Mucosa of gallbladder (tissue), 1 donor: Measurements from ENCODE around the gene SLC9A7. TPM values are rescaled to one million over a fixed set of nuclear protein-coding genes. Genes with fewer than 3 reads are reported as not detected.

Experiments used
- DNase-seq: peaks from one replicate; pipeline ENCODE4 v3.0.0-alpha.2; 2020; ENCODE audit warnings: low spot score
- total RNA-seq: library from RNA; stranded (reverse); gene quantifications from one replicate; pipeline ENCODE4 v1.2.1, GENCODE V29; 2021
- donor health status: DM: no; HTN: no; CAD: no.

Gene SLC9A7
- total RNA-seq, 1 donor from 2014 or later, result 6.2 TPM

DNA sequence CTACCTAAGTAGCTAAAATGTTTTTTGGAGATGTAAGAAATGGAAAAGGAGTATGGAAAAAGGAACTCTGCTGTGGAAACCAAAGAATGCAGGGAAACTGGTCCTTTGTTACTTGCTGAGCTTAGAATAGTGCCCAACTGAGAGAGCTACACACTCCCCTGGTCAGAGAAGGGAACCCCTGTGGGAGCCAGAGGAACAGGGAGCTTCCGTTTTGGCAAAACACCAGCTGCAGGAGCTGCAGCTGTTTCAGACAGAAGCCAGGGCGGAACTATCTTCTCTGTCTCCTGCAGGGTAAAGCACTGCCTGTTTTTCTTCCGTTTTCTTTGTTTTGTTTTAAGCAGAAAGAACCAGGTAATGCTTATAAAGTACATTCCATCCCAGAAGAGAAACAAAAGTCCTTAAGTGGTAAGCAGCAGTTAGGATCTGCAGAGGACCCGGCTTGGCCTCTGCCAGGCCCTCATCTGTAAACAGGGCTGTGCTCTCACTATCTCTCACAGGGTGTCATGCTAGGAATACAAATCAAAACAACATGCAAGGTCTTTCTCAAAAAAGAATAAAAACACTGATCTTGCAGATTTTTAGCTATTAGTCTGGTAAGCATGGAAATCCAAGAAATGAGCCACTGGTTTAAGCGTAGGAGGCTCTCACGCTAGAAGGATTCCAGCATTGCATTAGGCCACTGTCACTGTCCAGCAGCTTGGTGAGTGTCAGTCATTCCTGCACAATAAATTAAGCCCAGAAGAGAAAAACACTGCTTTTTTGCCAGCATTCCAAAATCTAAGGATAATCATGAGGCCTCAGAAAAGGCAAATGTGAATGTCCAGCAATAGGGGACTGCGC is 109.3 kb downstream of the SLC9A7 start:
- DNase-seq, result peak; percentile 20

GRCh38 chrX:46648660-46649059 is 110.3 kb downstream of the SLC9A7 start:
- no peak for DNase-seq

- no peak for DNase-seq
These were observed 111.7 kb downstream of the SLC9A7 start for GRCh38 chrX:46647251-46647650.

DNA sequence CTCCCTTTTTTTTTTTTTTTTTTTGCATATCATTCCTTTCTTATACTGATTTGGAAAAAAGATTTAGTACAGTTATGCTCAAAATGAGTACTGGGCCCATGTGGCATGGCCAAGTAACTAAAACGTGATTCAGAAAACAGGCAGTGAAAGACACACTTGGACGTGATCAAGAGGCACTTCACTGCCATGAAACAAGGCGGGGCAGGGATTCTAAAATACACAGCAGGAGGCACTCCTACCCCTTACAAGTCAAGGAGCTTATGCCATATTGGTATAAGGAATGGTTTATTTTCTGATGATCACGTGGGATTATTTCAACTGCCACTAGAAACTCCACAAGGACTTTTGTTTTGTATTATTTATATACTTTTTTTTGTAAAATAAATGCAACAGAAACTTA is 113.3 kb downstream of the SLC9A7 start:
- no peak for DNase-seq

DNA sequence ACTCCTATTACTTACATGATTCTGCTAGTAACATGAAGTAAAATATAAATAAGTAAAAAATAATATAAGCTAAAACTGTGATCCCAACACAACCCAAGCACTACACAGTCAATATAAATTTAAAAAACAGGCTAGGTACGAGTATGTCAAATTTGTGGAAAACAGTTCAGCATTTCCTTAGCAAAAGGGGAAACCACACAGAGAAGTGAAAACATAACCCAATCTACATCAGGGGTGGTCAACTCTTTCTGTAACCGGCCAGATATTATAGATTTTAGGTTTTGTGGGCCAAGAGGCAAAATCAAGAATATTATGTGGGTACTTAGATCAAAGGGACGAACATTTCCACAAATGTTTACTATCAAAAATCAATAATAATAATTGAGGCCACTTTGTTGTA is 115.3 kb downstream of the SLC9A7 start:
- DNase-seq, result no peak

DNA sequence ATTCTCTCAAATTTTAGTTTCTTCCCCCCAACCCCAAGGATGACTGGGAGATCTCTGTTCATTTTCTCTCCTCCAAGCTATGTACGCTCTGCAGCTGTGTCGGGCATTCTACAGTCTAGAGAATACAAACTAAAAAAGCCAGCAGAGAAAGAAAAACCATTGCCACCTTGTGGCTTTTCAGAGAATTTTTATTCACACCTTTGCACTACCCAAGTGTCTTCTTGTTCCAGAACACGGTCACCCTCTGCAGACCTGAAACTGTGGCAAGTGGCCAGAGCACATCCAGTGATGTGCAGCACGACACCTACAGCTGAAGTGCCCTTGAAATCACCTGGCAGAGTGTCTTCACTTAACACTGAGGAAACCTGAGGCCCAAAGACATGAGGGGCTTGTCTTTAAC is 116.8 kb downstream of the SLC9A7 start:
- DNase-seq, result no peak

DNA sequence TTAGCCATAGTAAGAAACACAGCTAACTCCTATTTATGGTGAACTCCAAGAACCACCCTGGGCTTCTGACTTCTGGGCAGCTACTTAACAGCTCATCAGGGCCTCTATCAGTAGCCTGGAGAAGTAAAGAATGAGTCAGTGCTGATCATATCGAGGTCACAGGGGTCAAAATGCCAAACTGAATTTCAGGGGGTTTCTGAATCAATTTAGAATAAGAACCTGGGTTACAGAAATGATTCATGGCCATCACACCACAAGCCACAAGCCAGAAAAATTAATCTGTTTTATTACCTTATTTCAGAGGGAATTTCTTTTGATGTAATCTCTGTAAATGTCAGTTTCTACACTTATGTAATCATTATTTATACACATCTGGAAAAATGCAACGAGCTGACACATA is 121.0 kb downstream of the SLC9A7 start:
- no peak for DNase-seq

- no peak for DNase-seq
These were observed 122.7 kb downstream of the SLC9A7 start for GRCh38 chrX:46636223-46636622.

- no peak for DNase-seq
These were observed 123.7 kb downstream of the SLC9A7 start for GRCh38 chrX:46635186-46635585.

- DNase-seq, result no peak
These were observed 124.3 kb downstream of the SLC9A7 start for GRCh38 chrX:46634577-46634976.

GRCh38 chrX:46630141-46630540 is 128.8 kb downstream of the SLC9A7 start:
- no peak for DNase-seq

GRCh38 chrX:46628460-46629371 is 130.2 kb downstream of the SLC9A7 start:
- DNase-seq, result peak; percentile 13

DNA sequence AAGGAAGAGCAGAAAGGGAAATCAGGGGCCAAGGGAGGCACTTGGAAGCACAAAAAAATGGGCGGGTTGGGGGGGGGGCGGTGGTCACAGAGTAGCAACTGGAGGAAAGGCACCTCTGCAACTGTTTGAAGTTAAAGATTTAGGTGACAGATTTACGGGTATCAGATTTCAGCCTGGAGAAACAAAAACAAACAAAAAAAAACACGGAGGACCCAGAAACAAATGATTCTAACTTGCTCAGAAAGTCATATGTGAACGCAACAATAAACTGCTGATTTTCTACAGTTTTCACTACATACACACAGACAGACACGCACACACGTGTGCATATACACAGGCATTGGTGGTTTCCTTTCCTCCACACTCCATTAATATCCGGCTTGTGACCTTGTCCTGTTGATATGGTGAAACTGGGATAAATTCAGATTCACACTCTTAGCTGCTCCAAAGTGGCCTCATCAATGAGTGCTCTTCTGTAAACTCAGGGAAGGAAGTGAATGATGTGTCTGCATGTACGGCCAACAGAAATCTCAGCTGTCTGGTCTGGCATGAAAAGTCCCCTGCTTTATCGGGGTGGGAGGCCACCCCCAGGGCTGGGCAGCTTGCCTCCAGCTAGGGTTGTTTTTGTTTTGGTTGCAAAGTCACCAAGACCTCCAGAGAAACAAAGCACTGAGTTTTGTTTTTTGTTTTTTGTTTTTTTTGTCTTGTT is 131.1 kb downstream of the SLC9A7 start:
- no peak for DNase-seq

GRCh38 chrX:46627062-46627461 is 131.9 kb downstream of the SLC9A7 start:
- DNase-seq, result no peak

- no peak for DNase-seq
These were observed 132.4 kb downstream of the SLC9A7 start for GRCh38 chrX:46626566-46626965.

DNA sequence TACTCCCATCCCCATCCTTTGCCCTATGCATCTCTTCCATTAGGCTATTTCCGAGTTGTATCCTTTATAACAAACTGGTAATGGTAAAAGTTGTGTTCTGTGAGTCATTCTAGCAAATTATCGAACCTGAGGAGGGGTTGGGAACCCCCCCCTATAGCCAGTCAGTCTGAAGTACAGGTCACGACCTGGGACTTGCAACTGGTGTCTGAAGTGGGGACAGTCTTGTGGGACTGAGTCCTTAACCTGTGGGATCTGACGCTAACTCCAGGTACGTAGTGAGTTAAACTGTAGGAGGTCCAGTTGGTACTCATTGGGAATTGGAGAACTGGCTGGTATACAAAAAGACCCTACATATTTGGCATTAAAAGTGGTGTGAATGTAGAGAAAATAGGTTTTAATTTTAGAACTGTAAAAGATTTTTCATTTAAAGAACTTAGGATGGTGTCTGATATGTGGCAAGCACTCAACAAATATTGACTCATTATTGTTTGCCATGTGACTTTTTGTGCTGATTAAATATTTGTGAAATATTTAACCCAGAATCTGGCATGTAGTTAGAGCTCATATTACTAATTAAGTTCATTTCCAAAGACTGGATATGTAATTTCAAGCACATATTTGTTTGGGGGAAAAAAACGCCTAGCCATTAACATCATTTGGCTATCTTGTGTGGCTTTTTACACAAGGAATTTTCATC is 134.7 kb downstream of the SLC9A7 start:
- DNase-seq, result no peak

GRCh38 chrX:46621572-46621971 is 137.3 kb downstream of the SLC9A7 start:
- no peak for DNase-seq

DNA sequence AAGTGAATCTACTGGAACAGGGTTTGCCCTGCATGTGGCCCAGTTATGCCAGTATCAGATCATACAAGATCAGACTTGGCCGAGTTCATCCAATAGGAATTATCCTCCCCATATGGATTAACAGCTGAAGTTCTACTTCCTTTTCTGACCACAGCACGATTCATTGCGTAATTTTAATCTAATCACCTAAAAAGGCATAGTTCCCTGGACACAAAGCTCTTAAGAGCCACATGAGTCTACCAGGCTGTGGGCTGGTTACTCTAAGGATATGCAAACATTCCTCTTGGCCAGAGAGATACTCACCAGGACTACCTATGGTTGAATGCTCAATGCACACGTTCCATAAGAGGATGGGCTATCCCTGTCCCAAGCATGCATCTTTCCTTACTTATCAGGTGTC is 138.4 kb downstream of the SLC9A7 start:
- no peak for DNase-seq

DNA sequence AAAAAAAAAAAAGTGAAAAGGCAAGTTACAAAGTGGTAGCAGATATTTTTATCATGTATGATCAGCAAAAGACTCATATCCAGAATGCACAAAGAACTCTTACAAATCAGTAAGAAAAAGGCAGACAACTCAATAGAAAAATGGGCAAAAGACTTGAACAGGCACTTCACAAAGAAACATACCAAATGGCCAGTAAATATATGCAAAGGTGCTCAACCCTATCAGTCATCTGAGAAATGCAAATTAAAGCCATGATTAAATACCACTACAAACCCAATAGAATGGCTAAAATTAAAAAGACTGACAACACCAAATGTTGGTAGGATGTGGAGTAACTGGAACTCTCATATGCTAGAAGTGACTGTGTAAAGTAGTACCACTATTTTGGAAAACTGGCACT is 140.0 kb downstream of the SLC9A7 start:
- no peak for DNase-seq

- no peak for DNase-seq
These were observed 141.0 kb downstream of the SLC9A7 start for GRCh38 chrX:46617906-46618305.

DNA sequence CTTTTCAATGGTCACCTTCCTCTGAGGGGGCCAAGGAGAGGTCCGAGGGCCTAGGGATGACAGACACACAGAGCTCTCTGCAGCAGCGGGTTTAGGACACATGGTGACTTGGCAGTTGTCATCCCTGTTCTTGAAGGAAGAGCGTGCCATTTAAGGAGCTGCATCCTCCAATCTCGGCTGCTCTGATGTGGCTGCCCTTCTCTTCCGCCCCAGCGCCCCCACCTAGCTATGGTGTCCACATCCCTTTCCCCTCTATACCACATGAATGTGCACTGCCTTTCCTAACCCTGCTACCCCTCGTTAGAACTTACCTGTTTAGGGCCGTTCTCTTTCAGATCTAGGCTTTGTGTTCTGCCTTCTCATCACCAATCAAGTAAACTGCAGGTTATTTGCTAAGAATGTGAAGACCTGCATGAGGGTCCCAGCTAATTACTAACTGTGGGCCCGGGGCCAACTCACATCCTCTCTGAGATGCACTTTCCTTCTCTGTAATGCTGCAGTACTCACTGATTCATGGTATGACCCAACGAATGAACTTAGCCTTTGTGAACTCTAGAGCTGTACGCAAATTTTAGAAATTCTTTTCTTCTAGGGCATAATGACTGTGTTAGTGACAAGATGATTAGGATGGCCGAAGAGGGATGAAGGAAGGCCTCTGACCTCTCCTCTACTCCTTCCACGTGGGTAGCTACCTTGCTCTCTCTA is 147.1 kb downstream of the SLC9A7 start:
- no peak for DNase-seq
